SIG-M5 treated with dmso at 0.1 percent for 504 hours (cell line): Measurements from ENCODE around the gene MALAT1.

Experiments
- DNase-seq: peaks from one replicate; lab custom pipeline; 2025; ENCODE audit not compliant: unreplicated experiment; lab: John Stamatoyannopoulos, UW

MALAT1 gene

GRCh38 chr11:65478388-65479183 is 20.3 kb upstream of the MALAT1 start:
- DNase-seq = no peak

GRCh38 chr11:65479184-65480145 is 19.4 kb upstream of the MALAT1 start:
- no peak for DNase-seq

GRCh38 chr11:65482306-65482850 is 16.5 kb upstream of the MALAT1 start:
- no peak for DNase-seq

- no peak for DNase-seq
Observed at GRCh38 chr11:65485920-65486219, 13.0 kb upstream of the MALAT1 start.

- no peak for DNase-seq
Observed at GRCh38 chr11:65486570-65487466, 12.0 kb upstream of the MALAT1 start.

GRCh38 chr11:65487467-65488272 is 11.2 kb upstream of the MALAT1 start:
- peak; percentile 98 for DNase-seq

- no peak for DNase-seq
Observed at GRCh38 chr11:65488273-65489034, 10.4 kb upstream of the MALAT1 start.

GRCh38 chr11:65489035-65489705 is 9.7 kb upstream of the MALAT1 start:
- DNase-seq = no peak

- DNase-seq = no peak
Observed at GRCh38 chr11:65489706-65490320, 9.0 kb upstream of the MALAT1 start.

GRCh38 chr11:65491163-65491465 is 7.7 kb upstream of the MALAT1 start:
- DNase-seq = no peak

GRCh38 chr11:65491614-65492386 is 7.0 kb upstream of the MALAT1 start:
- peak; percentile 67 for DNase-seq

GRCh38 chr11:65492387-65492636 is 6.5 kb upstream of the MALAT1 start:
- no peak for DNase-seq

GRCh38 chr11:65492637-65493366 is 6.0 kb upstream of the MALAT1 start:
- DNase-seq = peak; percentile 69

- no peak for DNase-seq
Observed at GRCh38 chr11:65493367-65494176, 5.3 kb upstream of the MALAT1 start.

- no peak for DNase-seq
Observed at GRCh38 chr11:65496304-65497140, 2.3 kb upstream of the MALAT1 start.
